Subcutaneous adipose tissue (tissue), 4 donors: Measurements from ENCODE around the gene PAX5. TPM values are rescaled to one million over a fixed set of nuclear protein-coding genes. Genes with fewer than 3 reads are reported as not detected.

Experiments used
- total RNA-seq, 4 donors: library from RNA; depleted of rRNA; stranded (reverse); fragments of >200 nt; gene quantifications; one replicate each; pipeline ENCODE4 v1.1.0, GENCODE V29; 2016
- TF ChIP-seq, protein P1 (sequence below): fragments of 450-650 bp; IDR thresholded peaks from one replicate; pipeline ENCODE4 v1.5.1; 2016; ENCODE audit warnings: low read depth, mild to moderate bottlenecking, control low read depth, antibody characterized with exemption, moderate library complexity

PAX5 gene
- total RNA-seq, 4 donors from 2014 or later = under 0.01 to 0.19 (median 0.17) TPM; not detected in 1

DNA sequence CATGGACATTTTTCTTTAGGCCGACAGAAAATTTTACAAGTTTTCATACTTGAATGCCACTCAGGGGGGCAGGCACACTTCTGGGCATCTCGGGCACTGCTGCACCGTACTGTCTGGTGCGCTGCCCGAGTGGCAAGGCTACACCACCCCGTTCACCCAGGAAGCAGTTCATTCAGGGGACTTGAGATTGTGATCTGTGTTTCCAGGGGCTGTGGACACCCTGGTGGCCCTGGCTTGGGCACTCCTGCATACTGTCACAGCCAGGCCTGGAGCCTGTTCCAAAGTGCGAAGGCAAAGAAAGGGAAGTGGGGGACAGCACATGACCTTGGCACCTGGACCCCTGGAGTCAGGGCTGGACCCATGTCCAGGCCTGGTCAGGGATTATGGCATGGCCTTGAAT, 197.6 kb downstream of the PAX5 start:
- TF ChIP-seq, protein P1, sequence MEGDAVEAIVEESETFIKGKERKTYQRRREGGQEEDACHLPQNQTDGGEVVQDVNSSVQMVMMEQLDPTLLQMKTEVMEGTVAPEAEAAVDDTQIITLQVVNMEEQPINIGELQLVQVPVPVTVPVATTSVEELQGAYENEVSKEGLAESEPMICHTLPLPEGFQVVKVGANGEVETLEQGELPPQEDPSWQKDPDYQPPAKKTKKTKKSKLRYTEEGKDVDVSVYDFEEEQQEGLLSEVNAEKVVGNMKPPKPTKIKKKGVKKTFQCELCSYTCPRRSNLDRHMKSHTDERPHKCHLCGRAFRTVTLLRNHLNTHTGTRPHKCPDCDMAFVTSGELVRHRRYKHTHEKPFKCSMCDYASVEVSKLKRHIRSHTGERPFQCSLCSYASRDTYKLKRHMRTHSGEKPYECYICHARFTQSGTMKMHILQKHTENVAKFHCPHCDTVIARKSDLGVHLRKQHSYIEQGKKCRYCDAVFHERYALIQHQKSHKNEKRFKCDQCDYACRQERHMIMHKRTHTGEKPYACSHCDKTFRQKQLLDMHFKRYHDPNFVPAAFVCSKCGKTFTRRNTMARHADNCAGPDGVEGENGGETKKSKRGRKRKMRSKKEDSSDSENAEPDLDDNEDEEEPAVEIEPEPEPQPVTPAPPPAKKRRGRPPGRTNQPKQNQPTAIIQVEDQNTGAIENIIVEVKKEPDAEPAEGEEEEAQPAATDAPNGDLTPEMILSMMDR = no peak

DNA sequence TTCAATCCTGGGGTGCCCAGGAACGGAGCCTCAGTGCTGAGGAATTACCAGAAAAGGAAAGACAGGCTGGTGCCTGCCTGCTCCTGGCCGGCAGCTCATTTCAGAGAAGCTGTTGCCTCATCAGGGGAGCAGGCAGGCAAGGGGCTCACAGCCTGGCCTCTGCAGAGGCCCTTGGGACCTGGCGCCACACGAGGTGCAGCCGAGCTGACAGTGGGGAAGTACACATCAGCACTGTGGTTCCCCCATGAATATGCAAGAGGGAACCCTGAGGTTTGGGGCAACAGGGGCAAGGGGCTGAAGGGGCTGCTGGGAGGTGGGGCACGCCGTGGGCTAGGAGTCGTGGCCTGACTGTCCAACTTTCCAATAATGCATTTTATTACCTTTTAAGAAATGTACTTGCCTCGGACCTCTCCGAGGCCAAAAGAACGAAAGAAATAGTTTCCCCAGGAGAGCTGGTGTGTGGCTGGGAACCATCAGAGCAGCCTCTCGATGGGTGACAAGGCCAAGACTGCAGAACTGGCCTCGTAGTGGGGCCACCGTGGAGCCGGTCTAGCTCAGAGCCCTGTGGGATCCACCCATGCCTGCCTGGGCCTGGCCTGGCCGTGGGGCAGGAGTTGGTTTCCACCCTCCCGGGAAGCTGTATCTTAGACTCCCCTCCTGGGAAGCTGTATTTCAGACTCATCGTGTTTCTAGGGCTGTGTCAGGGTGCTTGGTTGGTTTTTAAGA, 198.6 kb downstream of the PAX5 start:
- TF ChIP-seq, protein P1 = no peak

DNA sequence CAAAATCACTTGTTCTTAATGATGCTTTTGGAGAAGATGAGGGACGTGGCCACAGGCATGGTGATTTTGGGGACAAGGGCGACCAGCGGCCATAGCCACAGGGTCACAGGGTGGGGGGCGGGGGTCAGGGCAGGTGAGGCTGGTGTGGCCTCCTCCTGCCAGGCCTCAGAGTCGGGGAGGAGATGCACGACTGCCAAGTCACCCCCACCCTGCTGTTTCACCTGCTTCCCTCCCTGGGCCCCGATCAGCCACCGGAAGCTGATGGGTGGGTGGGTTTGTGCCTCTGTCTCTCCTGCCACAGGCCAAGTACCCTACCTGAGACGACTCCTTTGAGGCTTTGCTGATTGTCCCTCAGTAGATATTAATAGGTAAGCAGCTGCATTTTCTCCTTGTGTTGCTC, 199.3 kb downstream of the PAX5 start:
- TF ChIP-seq, protein P1 = no peak

DNA sequence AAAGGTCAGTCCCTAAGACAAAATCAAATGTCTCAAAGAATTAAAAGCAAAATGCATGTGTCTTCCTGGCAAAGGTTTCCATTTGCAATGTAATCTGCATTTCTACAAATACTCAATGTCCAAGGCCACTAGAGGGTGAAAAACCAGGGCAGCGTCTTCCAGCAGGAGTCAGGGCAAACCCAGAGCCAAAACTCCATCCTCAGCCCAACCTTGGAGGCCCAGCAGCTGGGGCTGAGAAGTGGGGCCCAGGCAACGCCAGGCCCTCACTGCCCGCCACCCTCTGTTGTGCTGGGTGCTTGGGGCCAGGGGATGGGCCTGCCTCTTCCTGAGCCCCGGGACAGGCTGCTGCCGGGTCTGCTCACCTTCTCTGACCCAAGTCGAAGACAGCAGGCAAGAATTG, 200.1 kb downstream of the PAX5 start:
- TF ChIP-seq, protein P1 = no peak

DNA sequence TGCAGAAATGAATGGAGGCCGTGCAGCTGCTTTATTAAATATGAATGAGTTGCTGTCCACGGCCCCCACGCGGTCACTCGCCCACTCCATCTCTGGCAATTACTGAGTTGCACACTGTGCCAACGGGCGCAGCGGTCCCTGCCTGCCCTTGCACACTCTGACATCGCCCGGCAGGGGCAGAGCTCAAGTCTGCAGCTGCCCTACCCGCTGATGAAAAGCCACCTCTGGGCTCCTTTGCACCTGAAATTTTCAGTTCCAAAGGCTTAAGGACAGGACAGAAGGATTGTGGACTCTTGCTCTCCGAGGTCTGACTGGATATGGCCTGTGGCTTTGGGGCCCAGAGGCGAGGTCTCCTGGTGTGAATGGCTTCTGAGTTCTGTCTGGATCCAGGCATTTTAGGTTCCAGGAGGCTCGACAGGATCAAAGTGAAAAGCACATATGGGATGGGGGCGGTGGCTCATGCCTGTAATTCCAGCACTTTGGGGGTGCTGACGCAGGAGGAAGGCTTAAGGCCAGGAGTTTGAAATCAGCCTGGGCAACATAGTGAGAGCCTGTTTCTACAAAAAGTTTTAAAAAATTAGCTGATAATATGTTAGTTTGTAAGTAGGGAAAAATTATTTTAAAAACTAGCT, 201.8 kb downstream of the PAX5 start:
- TF ChIP-seq, protein P1 = no peak

DNA sequence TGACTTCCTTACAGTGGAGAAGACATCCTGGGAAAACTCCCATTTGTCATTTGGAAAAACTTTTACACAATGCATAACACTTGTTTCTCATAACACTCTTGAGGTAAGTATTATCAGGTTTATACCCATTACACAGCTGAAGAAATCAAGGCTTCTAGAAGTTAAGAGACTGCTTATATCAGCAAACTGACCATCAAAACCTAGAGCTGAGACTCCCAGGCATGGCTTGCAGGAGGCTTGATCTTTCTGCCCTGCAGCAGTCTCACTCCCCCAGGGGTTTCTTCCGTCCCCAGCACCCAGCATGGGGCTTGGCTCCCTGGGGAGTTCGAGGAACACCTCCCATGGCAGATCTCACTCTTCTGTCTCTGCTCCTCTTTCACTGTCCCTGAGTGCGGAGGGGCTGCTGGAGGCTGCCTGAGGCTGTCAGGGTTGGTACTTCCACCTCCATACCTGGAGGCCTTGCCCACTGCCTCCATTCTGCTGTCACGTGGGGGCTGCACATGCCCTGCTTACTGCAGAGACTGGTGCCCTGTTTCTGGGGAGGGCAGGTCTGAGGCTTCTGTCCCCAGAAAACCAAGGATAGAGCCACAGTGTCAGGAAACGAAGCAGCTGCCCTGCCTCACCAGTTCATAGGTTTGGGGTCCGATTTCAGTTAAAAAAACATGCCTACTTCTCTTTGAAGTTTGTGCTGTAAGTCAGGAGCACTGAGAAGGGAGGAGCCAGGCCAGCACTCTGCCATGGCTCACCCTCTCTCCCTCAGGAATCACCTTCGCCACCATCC, 202.5 kb downstream of the PAX5 start:
- TF ChIP-seq, protein P1 = no peak

DNA sequence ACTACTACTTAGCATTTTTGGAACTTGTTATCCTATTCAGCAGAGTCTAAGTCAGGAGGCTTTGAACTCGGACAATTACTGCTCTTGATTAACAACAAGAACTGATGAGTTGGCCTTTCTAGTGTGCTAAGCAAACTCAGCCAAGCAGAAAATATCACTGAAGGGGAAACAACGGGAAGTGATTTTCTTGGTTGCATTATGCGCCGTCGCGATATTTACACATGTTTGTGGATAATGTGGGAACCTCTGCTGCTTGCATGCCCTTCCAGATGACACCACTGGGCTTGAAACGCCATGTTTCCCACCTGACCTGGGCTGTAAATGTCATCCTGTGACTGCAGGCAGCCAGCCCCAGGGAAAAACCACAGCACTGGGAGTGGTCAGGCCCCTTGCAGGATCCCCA, 205.5 kb downstream of the PAX5 start:
- TF ChIP-seq, protein P1 = no peak
